Neural crest cell (in vitro differentiated cells): ENCODE measurements around the gene TEX14. TPM values are rescaled to one million over a fixed set of nuclear protein-coding genes. Genes with fewer than 3 reads are reported as not detected.
A peak's percentile ranks its signal among the peaks of the same experiment; 100 is the strongest.

Experiments used
- DNase-seq: peaks from one replicate; pipeline ENCODE4 v3.0.0; 2021; ENCODE audit warnings: low read depth, mixed read lengths, low spot score
- H3K27ac Mint-ChIP-seq: one replicate; pipeline ENCODE4 v1.8.0; 2021; ENCODE audit warnings: mild to moderate bottlenecking, mixed read lengths; ENCODE audit not compliant: unreplicated experiment
- H3K27me3 Mint-ChIP-seq: 2 replicates; pipeline ENCODE4 v1.8.0; 2021; ENCODE audit warnings: low read depth, mild to moderate bottlenecking, mixed read lengths
- H3K36me3 Mint-ChIP-seq: 2 replicates; pipeline ENCODE4 v1.8.0; 2021; ENCODE audit warnings: low read depth, mild to moderate bottlenecking, mixed read lengths
- H3K4me1 Mint-ChIP-seq: 2 replicates; pipeline ENCODE4 v1.8.0; 2021; ENCODE audit warnings: mixed read lengths
- H3K4me3 Mint-ChIP-seq: one replicate; pipeline ENCODE4 v1.8.0; 2021; ENCODE audit warnings: mild to moderate bottlenecking, mixed read lengths
- H3K9me3 Mint-ChIP-seq: 2 replicates; pipeline ENCODE4 v1.8.0; 2021; ENCODE audit warnings: mixed read lengths
- CTCF ChIP-seq: fragments of 200-600 bp; sonication (generic); conservative IDR thresholded peaks from 2 replicates; pipeline ENCODE4 v1.5.0; 2021; ENCODE audit warnings: antibody characterized with exemption, mild to moderate bottlenecking
- total RNA-seq: library from RNA; stranded (reverse); gene quantifications from 2 replicates; pipeline ENCODE4 v1.2.1, GENCODE V29; 2021

Gene TEX14
- total RNA-seq, 1 donor from 2014 or later = 0.21 TPM

- no peaks in the 10 kb centered on the region for H3K27me3 Mint-ChIP-seq
- H3K4me3 Mint-ChIP-seq = no peak overlapping the region
- no peaks in the 10 kb centered on the region for H3K9me3 Mint-ChIP-seq
- no peak overlapping the region for H3K27ac Mint-ChIP-seq
- TF ChIP-seq CTCF = no peak
- H3K36me3 Mint-ChIP-seq = peaks cover 2% of the 10 kb centered on the region
- H3K4me1 Mint-ChIP-seq = no peaks in the 10 kb centered on the region
- DNase-seq = no peak
Observed at GRCh38 chr17:58728798-58729197, 37.0 kb upstream of the TEX14 start.

DNA sequence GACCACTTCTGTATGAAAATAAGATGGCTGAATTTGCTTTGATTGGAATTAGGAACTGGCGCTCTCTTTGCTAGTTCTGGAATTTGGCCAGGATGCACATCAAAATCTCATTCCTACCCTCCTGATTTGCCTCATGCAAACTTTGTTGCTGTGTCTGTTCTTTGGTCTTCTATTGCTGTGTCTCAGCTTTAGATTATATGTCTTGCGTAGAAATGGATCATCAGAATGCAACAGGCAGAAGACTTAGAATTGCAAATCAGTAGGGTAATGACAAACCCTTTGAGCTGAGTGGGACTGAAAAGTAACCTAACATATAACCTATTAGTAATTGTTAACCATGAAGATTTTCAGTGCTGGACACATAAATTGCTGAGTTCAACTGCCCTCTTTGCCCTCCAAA, 30.9 kb upstream of the TEX14 start:
- no peak overlapping the region for H3K4me3 Mint-ChIP-seq
- peaks cover 3% of the 10 kb centered on the region for H3K36me3 Mint-ChIP-seq
- no peaks in the 10 kb centered on the region for H3K27me3 Mint-ChIP-seq
- no peak for TF ChIP-seq CTCF
- H3K9me3 Mint-ChIP-seq = no peaks in the 10 kb centered on the region
- DNase-seq = no peak
- H3K27ac Mint-ChIP-seq = no peak overlapping the region
- no peaks in the 10 kb centered on the region for H3K4me1 Mint-ChIP-seq

- Mint-ChIP-seq H3K27me3 (no peaks in the 10 kb centered on the region), H3K27ac (no peak overlapping the region), H3K36me3 (peaks cover 3% of the 10 kb centered on the region), H3K4me3 (no peak overlapping the region), H3K4me1 (no peaks in the 10 kb centered on the region), H3K9me3 (no peaks in the 10 kb centered on the region)
- no peak for DNase-seq
- TF ChIP-seq CTCF = no peak
Observed at GRCh38 chr17:58722274-58722673, 30.4 kb upstream of the TEX14 start.

GRCh38 chr17:58710948-58711552, 19.2 kb upstream of the TEX14 start:
- Mint-ChIP-seq H3K4me1 (no peaks in the 10 kb centered on the region), H3K4me3 (no peak overlapping the region), H3K27ac (no peak overlapping the region), H3K9me3 (no peaks in the 10 kb centered on the region), H3K36me3 (peaks cover 2% of the 10 kb centered on the region), H3K27me3 (no peaks in the 10 kb centered on the region)
- TF ChIP-seq CTCF = peak; percentile 96
- DNase-seq = peak; percentile 54

DNA sequence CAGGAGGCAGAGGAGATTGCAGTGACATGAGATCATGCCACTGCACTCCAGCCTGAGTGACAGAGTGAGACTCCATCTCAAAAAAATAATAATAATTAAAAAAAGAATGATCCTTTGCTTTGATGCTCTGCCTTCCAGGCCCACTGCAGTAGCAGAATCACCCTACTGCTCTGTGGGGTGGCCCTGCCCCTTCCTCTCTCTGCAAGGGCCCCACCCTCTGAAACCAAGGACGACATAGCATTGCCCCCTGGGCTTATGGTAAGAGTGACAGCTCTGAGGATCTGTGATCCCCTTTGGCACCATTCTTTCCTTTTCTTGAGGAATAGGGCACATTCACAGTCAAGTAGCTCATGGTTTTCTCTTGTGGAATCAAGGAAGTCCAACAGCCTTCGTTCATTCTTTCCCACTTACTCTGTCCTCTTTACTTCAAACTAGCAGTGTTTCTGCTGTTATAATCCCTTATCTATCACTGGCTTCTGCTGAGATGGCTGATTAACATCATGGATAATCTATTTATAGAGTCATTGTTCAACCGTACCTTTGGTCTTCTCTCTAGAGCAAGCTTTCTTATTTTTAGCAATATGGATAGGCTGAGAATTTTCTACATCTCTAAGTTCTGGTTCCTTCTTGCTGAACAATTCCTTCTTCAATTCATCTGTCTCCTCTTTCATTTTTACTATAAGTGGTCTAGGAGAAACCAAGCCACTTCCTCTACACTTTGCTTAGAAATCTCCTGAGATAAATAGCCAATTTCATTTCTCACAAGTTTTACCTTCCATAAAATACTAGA, 14.7 kb upstream of the TEX14 start:
- Mint-ChIP-seq H3K9me3 (no peaks in the 10 kb centered on the region), H3K27ac (no peak overlapping the region), H3K27me3 (no peaks in the 10 kb centered on the region), H3K4me1 (no peaks in the 10 kb centered on the region), H3K4me3 (no peak overlapping the region), H3K36me3 (no peaks in the 10 kb centered on the region)
- DNase-seq = no peak
- no peak for TF ChIP-seq CTCF
